ENCODE data around the gene C17orf114.

DNA sequence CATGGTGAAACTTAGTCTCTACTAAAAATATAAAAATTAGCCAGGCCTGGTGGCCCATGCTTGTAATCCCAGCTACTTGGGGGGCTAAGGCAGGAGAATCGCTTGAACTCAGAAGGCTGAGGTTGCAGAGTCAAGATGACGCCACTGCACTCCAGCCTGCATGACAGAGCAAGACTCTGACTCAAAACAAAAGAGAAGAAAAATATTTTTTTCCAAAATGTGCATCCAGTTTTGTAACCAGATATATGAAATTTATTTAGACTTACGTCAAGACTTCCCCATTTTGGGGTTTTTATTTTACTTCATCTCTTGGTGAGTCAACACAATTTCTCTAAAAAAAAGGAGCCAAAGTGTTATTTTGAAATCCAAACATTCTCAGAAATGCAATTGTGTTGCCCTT lies 35.9 kb downstream of the C17orf114 start:
- TF ChIP-seq, protein P1, sequence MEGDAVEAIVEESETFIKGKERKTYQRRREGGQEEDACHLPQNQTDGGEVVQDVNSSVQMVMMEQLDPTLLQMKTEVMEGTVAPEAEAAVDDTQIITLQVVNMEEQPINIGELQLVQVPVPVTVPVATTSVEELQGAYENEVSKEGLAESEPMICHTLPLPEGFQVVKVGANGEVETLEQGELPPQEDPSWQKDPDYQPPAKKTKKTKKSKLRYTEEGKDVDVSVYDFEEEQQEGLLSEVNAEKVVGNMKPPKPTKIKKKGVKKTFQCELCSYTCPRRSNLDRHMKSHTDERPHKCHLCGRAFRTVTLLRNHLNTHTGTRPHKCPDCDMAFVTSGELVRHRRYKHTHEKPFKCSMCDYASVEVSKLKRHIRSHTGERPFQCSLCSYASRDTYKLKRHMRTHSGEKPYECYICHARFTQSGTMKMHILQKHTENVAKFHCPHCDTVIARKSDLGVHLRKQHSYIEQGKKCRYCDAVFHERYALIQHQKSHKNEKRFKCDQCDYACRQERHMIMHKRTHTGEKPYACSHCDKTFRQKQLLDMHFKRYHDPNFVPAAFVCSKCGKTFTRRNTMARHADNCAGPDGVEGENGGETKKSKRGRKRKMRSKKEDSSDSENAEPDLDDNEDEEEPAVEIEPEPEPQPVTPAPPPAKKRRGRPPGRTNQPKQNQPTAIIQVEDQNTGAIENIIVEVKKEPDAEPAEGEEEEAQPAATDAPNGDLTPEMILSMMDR (IDR thresholded peaks at IDR 0.05; ENCODE audit: low read depth, low read length, missing input control) = no peak
- TF ChIP-seq, protein P2, sequence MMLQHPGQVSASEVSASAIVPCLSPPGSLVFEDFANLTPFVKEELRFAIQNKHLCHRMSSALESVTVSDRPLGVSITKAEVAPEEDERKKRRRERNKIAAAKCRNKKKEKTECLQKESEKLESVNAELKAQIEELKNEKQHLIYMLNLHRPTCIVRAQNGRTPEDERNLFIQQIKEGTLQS (IDR thresholded peaks at IDR 0.05) = no peak
- TF ChIP-seq, protein P3, sequence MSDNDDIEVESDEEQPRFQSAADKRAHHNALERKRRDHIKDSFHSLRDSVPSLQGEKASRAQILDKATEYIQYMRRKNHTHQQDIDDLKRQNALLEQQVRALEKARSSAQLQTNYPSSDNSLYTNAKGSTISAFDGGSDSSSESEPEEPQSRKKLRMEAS (IDR thresholded peaks at IDR 0.05) = no peak
- no peak for TF ChIP-seq RAD21 (IDR thresholded peaks at IDR 0.05)
- no peak for TF ChIP-seq YY1 (IDR thresholded peaks at IDR 0.05)
